GM18870 (cell line): ENCODE data around the gene TMEM106A.
"Not testable (repeated sequence)": the region's sequence is repeated elsewhere in the genome, so short reads cannot be mapped to it uniquely, and the experiment has no call there.

ENCODE experiments used
- ATAC-seq: cut with Tn5 transposase; IDR thresholded peaks from one replicate; pipeline ENCODE4 v1.9.1; 2021; ENCODE audit warnings: moderate library complexity; ENCODE audit not compliant: unreplicated experiment

The TMEM106A gene

GRCh38 chr17:43211480-43212402, at the start of gene TMEM106A:
TMEM106A (plus strand) TSS chr17:43211875; CDS start chr17:43213042, 1,167 bp downstream.
- peak; percentile 54 for ATAC-seq

- ATAC-seq: not testable (repeated sequence)
These were observed 45.7 kb upstream of the TMEM106A start for GRCh38 chr17:43165971-43166370.

DNA sequence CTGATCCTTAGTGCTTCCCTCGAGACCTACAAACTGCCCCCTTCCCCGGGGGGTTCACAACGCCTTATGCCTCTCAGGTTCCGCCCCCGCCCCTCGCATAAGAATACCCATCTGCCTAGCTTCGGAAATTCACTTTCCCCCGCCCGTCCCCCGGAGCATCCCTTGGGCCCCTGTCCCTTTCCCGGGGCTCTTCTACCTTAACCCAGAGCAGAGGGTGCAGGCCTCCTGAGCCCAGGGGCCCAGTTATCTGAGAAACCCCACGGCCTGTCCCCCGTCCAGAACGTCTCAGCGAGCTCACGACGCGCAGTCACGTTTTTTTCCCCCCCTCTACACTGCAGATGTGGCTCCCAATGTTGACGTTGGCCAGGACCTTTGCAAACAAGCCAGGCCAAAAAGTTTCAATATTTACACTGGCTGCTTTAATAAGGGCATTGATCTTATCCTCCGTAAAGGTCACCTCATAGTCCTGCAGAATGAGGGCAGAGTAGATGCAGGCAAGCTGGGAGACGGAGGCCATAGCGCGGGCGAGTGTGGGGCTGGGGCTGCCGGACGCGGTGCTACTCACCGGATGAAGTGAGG, 42.0 kb upstream of the TMEM106A start:
- peak; percentile 21 for ATAC-seq

- peak; percentile 67 for ATAC-seq
These were observed 41.4 kb upstream of the TMEM106A start for GRCh38 chr17:43170140-43170765.

DNA sequence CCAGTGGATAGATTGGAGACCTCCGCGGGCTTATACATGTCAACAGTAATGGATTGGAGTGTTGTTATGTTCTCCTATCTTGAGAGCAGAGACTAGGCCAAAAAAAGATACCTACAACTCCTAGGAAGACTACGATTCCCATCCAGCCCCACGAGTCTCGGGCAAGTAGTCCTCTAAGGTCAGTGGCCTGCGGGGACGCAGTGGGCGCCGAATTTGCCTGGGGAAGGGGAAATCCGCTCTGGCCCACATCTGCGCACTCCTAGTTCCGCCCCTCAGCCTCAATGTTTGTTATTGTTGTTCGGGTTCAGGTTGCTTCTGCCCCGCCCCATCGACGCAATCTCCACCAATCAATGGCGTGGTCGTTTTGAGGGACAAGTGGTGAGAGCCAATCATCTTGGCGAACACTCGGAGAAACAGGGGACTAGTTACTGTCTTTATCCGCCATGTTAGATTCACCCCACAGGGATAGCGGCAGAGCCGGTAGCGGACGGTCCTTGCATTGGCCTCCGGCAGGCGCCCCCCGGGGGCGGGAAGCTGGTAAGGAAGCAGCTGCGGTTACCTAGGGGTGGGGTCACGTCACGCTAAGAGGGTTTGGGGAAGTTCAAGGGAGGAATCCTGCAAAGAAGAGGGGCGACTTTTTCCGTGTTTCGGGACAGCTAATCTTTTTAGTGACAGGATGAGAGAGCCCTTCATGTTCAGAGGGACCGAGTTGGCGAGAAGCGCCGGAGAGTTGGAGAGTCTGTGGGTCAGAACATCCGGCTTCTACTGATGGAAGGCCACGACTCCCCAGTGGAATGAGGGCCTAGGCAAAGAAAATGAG, 40.7 kb upstream of the TMEM106A start, which contains the start of gene NBR1:
NBR1 (plus strand) TSS at position 449 of the 820 bp plus-strand sequence. CDS start 4,586 bp downstream, outside the sequence.
- ATAC-seq: peak; percentile 71

GRCh38 chr17:43171586-43172487, 39.8 kb upstream of the TMEM106A start:
- ATAC-seq: no peak

DNA sequence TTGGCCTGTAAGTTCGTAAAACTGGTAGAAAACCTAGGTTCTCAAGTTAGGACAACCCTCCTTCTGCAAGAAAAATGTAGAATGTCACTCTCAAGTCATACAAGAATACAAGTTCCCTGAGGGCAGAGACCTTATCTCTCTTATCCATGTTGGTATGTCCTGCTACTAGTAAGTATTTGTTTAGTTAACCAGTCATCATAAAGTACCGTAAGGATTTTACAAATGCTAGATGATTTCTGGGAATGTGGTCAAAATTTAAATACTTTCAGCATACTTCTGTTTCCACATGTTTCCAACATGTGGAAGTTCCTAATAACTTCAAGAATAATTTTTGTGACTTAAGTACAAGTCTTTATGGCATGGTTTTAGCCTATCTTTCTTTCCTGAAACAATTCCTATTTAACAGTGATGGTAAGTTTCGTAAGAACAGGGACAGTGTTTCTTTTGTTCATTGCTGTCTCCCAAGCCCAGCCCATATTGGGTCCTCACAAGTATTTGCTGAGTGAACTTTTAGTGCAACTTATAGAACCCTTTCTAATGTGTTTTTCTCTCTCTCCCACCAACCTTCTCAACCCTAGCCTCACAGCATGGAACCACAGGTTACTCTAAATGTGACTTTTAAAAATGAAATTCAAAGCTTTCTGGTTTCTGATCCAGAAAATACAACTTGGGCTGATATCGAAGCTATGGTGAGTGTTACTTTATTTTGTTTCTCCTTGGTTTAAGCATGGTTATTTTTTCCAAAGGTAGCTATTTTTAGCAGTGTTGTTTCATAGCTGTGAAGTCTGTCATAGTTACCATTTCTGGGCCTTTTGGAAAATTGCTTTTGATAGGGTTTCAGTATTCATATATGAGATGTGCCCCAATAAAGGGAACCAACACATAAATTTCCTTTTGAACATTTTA, 36.2 kb upstream of the TMEM106A start:
- no peak for ATAC-seq

GRCh38 chr17:43176119-43176570, 35.5 kb upstream of the TMEM106A start:
- no peak for ATAC-seq

DNA sequence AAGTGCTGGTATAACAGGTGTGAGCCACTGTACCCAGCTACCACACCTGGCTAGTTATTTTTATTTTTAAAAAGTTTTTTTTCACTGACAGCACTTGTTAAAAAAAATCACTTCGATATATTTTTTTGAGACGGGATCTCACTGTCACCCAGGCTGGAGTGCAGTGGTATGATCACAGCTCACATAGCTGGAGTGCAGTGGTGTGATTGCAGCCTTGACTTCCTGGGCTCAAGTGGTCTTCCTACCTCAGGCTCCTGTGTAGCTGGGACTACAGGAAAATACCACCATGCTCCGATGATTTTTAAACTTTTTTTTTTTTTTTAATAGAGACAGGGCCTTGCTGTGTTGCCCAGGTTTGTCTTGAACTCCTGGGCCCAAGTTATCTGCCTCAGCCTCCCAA, 27.8 kb upstream of the TMEM106A start:
- no peak for ATAC-seq

DNA sequence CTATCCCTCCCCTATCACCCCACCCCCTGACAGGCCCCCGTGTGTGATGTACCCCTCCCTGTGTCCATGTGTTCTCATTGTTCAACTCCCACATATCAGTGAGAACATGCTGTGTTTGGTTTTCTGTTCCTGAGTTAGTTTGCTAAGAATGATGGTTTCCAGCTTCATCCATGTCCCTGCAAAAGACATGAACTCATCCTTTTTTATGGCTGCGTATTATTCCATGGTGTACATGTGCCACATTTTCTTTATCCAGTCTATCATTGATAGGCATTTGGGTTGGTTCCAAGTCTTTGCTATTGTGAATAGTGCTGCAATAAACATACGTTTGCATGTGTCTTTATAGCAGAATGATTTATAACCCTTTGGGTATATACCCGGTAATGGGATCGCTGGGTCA, 25.0 kb upstream of the TMEM106A start:
- not testable (repeated sequence) for ATAC-seq

DNA sequence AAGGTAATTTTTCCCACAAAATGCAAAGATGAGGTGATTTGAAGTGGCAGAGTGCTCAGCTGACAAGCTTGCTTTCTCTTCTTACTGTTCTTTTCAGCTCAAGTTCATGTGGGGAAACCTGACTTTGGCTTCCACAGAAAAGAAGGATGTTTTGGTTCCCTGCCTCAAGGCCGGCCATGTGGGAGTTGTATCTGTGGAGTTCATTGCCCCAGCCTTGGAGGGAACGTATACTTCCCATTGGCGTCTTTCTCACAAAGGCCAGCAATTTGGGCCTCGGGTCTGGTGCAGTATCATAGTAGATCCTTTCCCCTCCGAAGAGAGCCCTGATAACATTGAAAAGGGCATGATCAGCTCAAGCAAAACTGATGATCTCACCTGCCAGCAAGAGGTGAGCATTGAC, 18.4 kb upstream of the TMEM106A start:
- no peak for ATAC-seq

- ATAC-seq: no peak
These were observed 12.0 kb upstream of the TMEM106A start for GRCh38 chr17:43199633-43200032.

GRCh38 chr17:43200127-43200526, 11.5 kb upstream of the TMEM106A start:
- no peak for ATAC-seq

DNA sequence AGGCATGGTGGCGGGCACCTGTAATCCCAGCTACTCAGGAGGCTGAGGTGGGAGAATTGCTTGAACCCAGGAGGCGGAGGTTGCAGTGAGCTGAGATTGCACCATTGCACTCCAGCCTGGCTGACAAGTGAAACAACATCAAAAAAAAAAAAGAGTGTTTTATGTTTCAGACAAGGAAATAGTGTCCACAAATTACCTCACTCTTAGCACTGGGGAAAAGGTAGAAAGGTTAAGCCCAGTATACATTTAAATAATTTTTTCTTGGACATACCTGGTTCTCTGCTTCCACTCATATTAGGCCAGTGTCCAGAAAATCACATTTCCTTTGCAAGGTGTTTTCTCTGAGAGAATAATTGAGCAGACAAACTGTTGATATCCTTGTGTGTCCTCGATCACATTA, 8.7 kb upstream of the TMEM106A start:
- ATAC-seq: not testable (repeated sequence)

GRCh38 chr17:43210576-43210975, 1.1 kb upstream of the TMEM106A start:
- ATAC-seq: no peak

DNA sequence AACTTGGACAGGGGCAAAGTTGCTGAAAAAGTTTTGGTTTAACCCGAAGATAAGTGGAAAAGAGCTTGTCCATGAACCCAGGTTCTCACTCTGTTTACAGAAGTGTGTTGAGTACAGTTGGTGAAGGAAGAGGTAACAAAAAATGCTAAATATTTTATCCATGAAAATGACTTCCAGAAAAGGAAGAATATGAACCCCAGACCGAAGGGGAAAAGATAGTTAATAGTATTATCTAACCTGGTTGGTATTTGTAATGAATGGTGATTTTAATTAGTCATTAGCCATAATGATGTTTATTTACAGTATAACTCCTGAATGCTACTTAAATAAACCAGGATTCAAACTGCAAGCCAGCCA, 574 bp upstream of the TMEM106A start:
- ATAC-seq: peak; percentile 7

DNA sequence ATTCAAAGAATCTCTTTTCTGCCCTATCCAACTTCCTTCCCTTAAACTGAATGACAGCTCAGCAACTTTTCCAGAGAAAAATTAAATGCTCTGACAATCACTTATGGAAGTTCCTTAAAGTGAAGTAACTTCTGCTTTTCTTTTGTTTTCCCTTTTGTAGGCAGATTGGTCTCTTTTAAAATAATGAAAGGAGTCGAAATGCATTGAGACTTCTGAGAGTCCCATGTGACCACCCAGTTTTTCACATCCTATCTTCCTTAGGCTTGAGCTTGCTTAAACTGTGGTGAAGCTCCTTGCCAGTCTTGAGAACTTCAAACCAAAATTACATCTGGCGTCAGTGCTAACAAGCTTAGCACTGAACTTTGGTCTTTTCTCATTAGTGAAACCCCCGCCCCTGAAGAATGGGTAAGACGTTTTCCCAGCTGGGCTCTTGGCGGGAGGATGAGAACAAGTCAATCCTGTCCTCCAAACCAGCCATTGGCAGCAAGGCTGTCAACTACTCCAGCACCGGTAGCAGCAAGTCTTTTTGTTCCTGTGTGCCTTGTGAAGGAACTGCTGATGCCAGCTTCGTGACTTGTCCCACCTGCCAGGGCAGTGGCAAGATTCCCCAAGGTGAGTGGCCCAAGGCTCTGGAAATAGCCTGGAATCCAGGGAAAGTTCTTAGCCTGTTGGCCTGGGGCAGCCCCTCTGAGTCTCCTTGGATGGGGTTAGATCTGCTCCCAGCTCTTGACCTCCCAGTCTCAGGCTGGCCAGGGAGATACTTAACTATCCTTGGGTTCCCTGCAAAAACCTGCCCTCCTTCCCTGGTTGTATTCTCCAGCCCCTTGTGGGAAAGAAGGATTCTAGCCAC, 1.2 kb downstream of the TMEM106A start:
- no peak for ATAC-seq

GRCh38 chr17:43213545-43213944, 1.9 kb downstream of the TMEM106A start:
- no peak for ATAC-seq
